Measurements from ENCODE around the gene EML6.
A peak's percentile ranks its signal among the peaks of the same experiment; 100 is the strongest.

EML6 gene

GRCh38 chr2:54945391-54946219, 222.1 kb downstream of the EML6 start:
- DNase-seq (ENCODE audit: low read depth, low spot score), result peak; percentile 26

GRCh38 chr2:54946220-54946805, 222.9 kb downstream of the EML6 start:
- DNase-seq (ENCODE audit: low read depth, low spot score), result no peak

GRCh38 chr2:54947136-54947535, 223.7 kb downstream of the EML6 start:
- no peak for DNase-seq (ENCODE audit: low read depth, low spot score)

GRCh38 chr2:54947646-54948045, 224.2 kb downstream of the EML6 start:
- DNase-seq (ENCODE audit: low read depth, low spot score), result no peak

GRCh38 chr2:54948120-54948519, 224.7 kb downstream of the EML6 start:
- no peak for DNase-seq (ENCODE audit: low read depth, low spot score)

GRCh38 chr2:54949431-54949830, 226.0 kb downstream of the EML6 start:
- DNase-seq (ENCODE audit: low read depth, low spot score), result no peak

GRCh38 chr2:54950811-54951210, 227.3 kb downstream of the EML6 start:
- DNase-seq (ENCODE audit: low read depth, low spot score), result no peak

GRCh38 chr2:54952425-54952824, 229.0 kb downstream of the EML6 start:
- no peak for DNase-seq (ENCODE audit: low read depth, low spot score)

GRCh38 chr2:54952978-54953456, 229.6 kb downstream of the EML6 start:
- no peak for DNase-seq (ENCODE audit: low read depth, low spot score)

GRCh38 chr2:54954158-54954557, 230.7 kb downstream of the EML6 start:
- DNase-seq (ENCODE audit: low read depth, low spot score), result no peak

- DNase-seq (ENCODE audit: low read depth, low spot score), result no peak
Measured at GRCh38 chr2:54954705-54955357, 231.4 kb downstream of the EML6 start.

GRCh38 chr2:54955358-54956110, 232.1 kb downstream of the EML6 start:
- no peak for DNase-seq (ENCODE audit: low read depth, low spot score)

- DNase-seq (ENCODE audit: low read depth, low spot score), result no peak
Measured at GRCh38 chr2:54956111-54956627, 232.7 kb downstream of the EML6 start.

- no peak for DNase-seq (ENCODE audit: low read depth, low spot score)
Measured at GRCh38 chr2:54957321-54957999, 234.0 kb downstream of the EML6 start.

GRCh38 chr2:54958717-54959371, 235.4 kb downstream of the EML6 start:
- DNase-seq (ENCODE audit: low read depth, low spot score), result no peak

- no peak for DNase-seq (ENCODE audit: low read depth, low spot score)
Measured at GRCh38 chr2:54960164-54960563, 236.7 kb downstream of the EML6 start.

- no peak for DNase-seq (ENCODE audit: low read depth, low spot score)
Measured at GRCh38 chr2:54962511-54962910, 239.0 kb downstream of the EML6 start.

GRCh38 chr2:54962935-54963440, 239.5 kb downstream of the EML6 start:
- DNase-seq (ENCODE audit: low read depth, low spot score), result no peak

GRCh38 chr2:54963476-54963875, 240.0 kb downstream of the EML6 start:
- no peak for DNase-seq (ENCODE audit: low read depth, low spot score)

GRCh38 chr2:54964271-54964670, 240.8 kb downstream of the EML6 start:
- no peak for DNase-seq (ENCODE audit: low read depth, low spot score)

Measured in smooth muscle cell of the brain vasculature (primary cell).